Stimulated activated CD4-positive, alpha-beta T cell treated with anti-CD3 and anti-CD28 coated beads, TNF-alpha, amount 100 ng/mL, for 48 hours (primary cell): ENCODE data around the gene IL10.
"Not testable (repeated sequence)": the region's sequence is repeated elsewhere in the genome, so short reads cannot be mapped to it uniquely, and the experiment has no call there.

Source experiments
- DNase-seq, 3 donors: peaks; one replicate each; pipeline ENCODE4 v3.0.0-alpha.2; 2020; ENCODE audit warnings: low read depth in 3 of 3

Gene IL10

DNA sequence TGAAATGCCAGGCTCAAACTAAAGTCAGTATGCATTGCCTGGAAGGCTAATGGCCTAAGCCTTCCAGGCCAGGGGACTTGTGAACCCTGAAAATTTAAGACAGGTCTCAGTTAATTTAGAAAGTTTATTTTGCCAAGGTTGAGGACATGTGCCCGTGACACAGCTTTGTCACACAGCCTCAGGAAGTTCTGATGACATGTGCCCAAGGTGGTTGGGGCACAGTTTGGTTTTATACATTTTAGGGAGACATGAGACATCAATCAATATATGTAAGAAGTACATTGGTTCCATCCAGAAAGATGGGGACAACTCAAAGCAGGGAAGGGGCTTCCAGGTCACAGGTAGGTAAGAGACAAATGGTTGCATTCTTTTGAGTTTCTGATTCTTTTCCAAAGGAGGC is 6.5 kb downstream of the IL10 start:
- DNase-seq, result not testable (repeated sequence)

DNA sequence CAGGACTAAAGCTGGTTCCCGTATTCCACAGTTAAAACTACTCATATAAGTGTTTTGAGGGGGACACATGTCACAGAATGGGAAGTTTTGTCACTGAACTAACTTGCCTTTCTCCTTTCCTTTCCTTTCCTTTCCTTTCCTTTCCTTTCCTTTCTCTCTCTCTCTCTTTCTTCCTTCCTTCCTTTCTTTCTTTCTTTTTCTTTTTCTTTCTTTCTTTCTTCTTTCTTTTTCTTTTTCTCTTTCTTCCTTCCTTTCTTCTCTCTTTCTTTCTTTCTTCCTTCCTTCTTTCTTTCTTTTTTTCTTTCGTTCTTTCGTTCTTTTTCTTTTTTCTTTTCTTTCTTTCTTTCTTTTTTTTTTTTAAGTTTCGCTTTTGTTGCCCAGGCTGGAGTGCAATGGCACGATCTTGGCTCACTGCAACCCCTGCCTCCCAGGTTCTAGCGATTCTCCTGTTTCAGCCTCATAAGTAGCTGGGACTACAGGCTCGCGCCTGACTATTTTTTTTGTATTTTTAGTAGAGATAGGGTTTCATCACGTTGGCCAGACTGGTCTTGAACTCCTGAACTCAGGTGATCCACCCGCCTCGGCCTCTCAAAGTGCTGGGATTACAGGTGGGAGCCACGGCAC is 9.4 kb downstream of the IL10 start:
- DNase-seq, result not testable (repeated sequence)

DNA sequence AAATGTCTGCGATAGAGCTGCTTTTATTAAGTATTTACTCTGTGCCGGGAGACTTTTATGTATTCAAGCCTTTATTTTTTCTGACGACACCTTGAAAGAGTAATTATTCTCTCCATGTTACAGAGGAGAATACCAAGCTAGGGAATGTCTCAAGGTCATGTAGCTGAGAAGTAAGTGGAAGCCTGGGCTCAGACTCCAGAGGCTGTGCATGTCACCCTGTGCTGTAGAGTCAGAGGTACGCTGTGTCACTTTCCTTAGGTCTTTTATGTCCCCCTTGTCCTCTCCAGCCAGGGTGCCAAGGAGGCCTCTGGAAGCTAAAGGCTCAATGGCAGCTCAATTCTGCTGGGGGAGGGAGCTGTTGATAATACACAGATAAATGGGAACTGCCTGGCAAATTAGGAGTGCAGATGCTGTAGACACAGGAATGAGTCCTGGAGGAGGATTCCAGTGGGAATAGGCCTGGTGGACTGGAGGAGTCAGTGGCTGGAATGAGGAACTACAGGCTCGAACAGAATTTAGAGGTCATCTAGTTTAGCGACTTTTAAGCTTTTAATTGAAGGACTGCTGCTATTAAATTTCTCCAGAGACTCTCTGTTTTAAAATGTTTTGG is 11.0 kb downstream of the IL10 start:
- no peak for DNase-seq

DNA sequence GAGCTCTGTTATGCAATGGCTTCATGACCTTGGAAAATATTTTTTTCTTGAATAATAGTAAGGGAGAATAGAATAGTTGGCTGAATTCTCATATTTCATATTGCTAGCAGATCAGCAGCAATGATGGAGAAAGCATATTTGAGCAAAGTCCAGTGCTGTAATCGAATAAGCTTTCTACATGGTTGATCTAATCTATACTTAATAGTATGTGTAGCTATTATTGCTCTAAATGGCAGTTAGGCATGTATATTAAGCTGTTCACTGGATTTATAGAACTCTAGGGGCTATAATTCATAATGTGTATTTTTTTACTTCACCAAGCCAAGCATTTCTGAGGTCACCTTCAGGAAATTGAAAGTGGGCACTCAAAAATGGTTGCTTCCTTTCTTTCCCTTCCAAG is 11.7 kb downstream of the IL10 start:
- DNase-seq, result no peak

DNA sequence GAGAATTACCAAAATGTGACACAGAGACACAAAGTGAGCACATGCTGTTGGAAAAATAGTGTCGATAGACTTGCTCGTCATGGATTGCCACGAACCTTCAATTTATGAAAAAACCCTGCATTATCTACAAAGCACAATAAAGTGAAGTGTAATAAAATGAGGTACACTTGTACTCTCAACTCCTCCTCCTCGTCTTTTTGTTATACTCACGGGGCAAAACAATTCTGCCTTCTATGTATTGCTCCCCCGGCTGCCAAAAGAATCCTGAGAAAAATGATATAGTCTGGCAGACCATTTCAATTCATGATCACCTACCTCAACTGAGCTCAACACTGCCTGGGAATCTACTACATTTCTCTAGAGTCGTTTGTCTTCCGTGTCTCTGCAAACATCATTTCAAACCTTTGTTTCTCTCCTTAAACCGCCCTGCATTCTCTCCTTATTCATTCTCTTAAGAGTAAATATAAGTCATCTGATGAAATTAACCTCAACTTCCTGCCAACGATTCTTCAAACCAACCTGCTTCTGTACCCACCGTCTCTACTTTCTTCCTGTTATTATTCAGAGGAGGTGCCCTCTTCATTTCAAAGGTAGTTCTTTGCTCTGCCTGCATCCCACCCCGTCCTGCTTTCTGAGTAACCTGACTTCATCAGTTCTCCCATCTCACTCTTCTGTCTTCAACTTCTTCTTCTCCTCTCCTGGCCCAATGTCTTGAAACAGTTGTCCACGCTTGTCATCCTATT is 14.6 kb downstream of the IL10 start:
- DNase-seq, result no peak

DNA sequence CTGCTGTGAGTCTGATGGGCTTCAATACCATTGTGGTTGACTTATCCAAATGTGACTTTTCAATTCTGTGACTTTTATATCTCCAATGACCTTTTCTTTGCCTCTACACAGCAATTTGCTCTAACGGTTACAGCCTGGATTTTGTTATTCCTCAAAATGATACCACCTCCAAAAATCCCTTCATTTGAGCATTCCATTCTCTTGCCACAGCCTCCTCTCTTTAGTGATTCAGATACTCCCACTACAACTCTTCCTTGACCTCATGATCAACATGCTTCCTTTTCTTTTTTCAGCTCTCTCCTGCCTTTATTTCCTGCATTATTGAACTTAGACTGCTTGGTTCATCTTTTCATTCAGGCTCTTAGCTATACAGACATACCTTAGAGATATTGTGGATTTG is 18.3 kb downstream of the IL10 start:
- DNase-seq, result no peak

DNA sequence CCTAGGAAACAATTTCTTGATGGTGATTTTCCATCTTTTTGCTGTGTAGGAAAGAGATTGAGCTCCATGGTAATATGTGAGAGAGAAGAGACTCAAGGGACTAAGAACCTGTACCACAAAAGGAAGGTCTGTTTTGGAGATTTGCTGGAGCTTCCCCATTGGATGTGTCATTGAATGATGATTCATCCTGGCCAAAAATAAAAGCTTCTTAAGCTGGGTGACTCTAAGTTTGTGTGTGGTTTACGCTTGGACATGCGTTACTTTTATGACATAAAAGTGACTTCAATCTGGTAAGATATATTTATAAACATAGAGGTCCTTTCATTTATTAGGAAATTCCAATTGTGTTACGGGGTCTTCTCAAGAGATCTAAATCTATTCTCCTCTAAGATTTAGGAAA is 19.2 kb downstream of the IL10 start:
- DNase-seq, result no peak

DNA sequence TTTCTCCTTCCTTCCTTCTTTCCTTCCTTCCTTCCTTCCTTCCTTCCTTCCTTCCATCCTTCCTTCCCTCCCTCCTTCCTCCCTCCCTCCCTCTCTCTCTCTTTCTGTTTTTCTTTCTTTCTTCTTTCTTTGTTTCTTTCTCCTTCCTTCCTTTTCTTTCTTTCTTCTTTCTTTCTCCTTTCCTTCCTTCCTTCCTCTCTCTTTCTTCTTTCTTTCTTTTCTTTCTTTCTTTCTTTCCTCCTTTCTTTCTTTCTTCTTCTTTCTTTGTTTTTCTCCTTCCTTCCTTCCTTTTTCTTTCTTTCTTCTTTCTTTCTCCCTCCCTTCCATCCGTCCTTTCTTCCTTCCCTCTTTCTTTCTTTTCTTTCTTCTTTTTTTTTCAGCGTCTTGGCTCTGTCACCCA is 19.8 kb downstream of the IL10 start:
- no peak for DNase-seq

DNA sequence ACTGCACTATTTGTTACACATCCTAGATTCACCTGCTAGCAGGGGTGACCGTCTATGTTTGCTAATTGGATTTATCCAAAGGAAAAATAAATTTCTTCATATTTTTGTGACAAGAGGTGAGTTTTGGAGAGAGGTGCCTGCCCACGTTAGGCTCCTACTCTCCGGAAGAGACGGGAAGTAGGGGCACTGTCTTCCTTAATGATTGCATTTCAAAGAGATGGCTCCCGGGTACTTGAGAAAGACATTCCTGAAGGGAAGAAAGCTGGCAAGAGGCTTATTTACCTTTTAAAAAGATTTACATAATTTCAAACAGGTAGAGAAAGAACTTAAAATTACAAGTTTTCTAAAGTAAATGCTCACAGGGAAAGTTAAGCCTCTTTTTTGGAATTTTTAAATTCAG is 20.4 kb downstream of the IL10 start:
- DNase-seq, result no peak

DNA sequence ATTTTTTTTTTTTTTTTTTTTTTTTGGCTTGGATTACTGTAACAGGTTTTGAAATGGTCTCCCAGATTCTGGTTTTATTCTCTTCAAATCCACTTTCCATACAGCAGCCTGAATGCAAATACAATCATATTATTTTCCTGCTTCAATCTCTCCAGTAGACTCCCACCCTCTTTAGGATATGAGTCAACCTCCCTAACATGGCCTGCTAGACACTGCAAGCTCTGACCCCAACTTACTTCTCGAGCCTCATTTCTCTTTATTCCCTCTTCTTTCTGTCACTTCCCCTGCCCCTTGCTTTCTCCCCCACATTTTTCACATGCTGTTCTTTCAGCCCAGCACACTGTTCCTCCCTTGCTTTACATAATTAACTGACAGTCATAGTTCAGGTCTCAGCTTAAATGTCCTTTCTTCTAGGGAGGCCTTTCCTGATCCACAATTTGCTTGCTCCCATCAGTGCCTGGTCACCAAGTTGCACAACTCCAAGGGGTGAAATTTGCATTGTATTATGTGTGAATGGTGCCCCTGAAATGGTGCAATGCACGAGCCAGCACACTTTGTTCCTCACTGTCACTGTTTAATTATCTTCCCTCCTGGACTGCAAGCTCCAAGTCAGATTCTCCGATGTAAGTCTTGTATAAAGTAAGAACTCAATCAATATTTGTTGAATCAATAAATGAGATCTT is 23.8 kb downstream of the IL10 start:
- DNase-seq, result no peak

DNA sequence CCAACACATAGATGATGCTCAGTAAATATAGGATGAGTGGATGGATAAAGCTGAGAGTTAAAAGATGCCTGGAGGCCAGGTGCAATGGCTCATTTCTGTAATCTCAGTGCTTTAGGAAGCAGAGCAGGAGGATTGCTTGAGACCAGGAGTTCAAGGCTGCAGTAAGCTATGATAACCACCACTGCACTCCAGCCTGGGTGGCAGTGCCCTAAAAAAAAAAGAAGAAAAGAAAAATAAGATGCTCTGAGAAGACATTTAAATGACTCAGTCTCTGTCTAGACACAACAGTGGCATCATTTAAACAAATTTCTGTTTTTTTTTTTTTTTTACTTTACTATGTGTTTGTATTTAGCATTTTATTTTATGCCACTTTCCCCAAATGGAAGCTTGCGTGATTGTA is 27.0 kb downstream of the IL10 start:
- no peak for DNase-seq

DNA sequence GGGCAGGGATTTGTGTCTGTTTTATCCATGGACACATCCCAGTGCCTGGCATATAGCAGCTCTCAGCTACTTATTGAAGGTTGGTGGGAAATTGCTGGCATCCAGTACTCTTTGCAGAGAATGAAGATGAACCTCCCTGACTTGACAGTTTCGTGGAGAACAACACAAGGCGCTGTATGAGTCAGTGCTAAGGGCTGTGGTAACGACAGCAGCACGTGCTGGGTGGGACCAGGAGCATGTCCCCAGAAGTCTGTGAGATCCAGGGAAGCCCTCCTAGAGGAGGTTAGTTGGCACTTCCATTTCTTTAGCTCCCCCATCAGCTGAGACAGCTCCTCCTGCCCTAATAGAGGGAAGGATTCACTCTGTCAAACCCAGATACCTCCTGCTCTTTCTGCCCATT is 27.6 kb downstream of the IL10 start:
- no peak for DNase-seq

DNA sequence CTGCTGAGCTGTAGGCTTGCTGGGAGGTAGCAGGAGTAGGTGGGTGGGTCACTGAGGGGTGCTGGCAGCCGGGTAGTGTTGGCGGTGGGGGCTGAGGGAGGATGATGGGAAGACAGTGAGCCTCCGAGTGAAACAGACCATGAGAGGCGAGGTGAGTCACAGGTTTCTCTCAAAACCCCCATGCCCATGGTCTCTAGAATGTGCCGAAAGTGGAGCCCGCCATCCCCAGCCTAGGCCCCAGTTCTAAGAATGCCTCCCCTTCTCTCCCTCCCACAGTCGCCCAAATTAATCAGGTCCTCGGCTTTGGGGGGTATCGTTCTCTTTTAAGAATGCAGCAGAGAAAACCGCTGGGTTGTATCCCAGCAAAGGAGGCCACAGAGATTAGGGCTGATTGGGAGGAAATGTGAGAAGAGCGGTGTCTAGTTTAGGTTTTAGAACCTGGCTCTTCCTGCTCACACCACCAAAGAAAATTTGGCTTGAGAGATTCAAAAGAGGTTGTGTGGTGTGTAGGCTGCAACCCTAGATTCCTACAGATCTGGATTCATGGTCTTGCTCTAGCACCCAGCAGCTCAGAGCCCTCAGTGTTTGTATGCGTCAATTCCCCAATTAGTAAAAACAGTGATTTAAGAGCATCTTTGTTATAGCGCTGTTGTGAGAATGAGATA is 29.4 kb downstream of the IL10 start:
- no peak for DNase-seq

DNA sequence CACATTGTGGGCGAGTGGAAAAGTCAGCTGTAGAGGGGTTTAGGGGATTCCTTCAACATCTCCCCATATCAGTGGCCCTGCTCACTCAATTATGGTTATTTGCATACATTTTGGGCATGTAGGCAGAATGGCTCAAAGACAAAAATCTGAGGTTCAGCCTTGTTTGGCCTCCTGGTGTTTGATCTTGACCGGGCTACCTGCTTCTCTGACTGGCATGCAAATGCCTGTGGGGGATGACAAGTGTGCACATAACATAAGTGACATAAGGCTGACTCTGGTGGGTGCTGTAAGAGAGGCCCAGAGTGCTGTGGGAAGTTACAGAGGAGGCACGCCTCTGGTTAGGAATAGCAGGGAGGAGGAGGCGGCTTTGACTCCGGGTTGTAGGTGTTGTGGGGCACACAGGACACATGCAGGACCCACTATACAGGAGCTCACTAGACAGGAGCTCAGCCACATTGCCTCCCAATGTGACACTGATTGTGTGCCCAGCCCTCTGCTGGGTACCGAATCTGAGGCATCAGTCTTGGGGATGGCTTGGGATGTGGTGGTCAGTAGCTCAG is 31.1 kb downstream of the IL10 start:
- DNase-seq, result no peak

DNA sequence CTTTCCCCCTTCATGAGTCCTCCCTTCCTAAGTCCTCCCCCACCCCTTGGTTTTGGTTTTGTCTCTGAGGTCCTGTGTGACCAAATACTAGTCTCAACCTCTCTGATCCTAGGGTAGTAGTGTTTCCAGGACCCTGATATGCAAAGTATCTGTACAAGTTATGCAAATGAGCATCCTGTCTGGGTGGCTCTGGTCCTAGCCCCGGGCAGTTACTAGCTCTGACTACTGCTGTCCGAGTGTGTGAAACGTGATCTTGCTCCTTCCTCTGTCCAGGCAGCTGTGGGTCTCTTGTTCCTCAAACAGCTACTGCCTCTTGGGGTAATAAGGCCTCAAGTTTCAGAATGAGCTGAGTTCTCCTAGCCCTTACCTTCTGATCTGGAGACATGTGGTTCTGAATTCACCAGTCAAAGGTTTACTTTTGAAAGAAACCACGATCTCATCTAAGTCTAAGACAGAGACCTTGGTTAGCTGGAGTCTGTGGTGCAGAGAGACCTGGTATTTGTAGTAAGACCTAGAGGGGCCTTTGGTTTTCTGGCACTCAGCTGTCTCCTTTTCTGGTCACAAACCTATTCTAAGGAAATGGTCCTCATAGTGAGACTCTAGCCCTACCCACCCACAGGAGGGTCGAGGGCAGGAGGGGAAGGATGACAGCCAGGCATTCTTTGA is 32.8 kb downstream of the IL10 start:
- no peak for DNase-seq

DNA sequence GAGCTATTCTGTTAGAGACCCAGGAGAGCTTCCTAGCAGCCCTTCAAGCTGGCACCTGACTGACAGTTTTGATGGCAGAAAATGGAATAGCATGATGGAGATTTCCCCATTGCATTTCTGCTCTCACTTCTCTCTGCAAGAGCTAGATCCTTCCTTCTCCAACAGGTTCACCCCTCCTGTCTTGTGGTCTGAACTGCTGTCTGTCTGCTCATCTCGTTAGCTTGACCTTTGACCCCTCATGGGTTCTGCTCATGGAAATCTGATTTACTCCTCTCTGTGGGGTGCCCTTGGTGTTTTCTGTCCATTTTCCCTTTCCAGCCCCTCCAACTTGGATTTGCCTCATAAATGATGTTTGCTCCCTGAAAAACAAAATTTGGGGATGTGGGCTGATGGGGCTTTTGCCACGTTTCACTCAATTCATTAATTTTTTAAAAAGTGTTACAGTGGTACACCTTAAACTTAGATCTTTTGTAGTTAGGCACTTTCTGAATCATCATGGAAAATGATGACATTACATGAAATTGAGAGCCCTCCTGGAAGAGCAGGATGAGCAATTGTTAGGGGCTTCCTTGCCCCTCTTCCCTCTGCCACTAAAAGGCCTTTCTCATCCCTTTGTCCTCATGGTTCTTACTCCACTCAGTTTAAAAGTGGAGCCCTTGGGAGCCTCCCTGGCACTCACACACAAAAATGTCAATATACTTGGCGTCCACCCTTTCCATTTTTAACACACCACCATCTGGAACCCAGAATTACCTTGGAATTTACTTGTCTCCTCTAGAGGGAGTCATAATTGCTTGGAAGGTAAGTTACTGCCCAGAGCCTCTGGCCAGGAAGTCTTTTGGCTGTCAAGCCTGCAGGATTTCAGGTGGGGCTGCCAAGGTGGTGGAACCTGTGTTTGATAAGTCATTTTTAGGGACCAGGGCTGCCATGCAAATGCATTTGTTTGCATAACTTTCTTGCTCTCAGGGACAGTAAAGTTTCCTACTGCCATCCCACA is 33.6 kb downstream of the IL10 start:
- DNase-seq, result no peak

DNA sequence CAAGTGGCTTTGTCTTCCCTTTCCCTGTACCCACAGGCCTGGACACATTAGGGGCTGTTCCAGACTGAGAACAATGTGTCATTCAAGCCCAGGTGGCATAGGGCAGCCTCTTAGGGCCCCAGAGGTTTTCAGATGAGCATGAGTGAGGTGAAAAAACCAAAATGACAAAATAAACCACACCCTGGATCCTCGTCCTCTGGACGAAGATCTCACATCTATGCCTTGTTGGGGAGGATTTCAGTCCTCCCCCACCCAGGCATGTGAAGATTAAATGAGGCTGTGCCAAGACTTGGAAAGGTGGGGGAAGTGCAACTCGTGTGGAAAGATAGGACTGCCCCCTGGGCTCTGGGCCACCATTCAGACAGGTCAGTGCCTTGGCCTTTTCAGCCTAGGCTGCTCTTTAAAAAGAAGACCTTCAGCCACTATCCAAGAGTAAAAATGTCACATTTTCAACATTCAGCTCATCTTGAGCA is 34.5 kb downstream of the IL10 start:
- no peak for DNase-seq

DNA sequence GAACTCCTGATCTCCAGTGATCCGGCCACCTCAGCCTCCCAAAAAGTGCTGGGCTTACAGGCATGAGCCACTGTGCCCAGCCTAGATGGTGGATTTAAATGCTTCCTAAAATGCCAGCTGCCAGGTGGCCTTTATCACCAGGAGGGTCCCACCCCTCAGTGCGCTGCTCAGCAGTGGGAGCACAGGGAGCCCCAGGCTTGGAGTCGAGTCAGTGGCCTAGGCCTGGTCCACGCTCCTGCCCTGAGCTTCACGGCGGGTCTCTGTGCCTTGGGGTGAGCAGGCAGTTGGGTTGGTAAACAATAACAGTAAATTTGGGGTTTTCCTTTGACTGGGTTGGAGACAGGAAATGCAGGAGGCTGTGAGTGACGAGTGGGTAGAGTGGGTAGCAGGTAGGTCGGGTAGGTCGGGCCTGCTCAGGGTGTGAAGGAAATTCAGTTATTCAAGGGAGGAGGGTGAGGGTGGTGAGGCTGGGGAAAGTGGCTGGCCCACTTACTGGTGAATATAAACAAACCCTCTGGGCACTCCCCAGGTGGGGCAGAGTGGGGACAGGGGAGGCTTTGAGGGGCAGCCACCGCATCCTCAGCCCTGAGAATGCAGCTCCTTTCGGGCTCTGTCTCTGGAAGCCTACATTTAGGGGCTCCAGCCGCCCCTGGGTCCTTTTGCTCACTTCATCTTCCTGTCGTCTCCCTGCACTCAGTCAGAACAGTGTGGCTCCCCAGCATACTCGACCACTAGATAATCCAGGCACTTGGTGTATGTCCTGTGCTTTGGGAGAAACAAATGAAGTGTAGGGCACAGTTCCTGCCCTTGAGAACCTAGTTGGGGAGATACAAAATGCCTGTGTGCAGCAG is 35.2 kb downstream of the IL10 start:
- DNase-seq, result no peak

DNA sequence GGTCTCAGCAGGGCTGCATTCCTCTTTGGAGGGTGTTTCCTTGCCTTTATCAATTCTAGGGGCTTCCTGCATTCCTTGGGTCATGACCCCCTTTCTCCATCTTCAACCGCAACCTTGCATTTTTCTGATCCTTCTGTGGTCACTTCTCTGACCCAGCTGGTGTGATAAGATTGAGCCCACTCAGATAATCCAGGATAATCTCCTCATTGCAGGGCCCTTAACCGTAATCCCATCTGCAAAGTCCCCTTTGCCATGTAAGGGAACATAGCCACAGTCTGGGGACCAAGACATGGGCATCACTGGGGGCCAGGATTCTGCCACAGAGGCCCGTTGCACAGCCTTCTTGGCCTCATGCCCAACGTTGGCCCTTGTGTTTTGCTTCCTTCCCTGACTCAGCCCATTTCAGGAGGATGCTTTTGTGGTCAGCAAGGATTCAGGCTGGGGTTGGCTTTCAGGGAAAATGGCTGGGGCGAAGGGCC is 36.7 kb downstream of the IL10 start:
- no peak for DNase-seq
